Memory B cell (primary cell): ENCODE results near the gene PCSK9.
"Not testable (repeated sequence)": the region's sequence is repeated elsewhere in the genome, so short reads cannot be mapped to it uniquely, and the experiment has no call there.

Source experiments
- ATAC-seq: fragments of 150-1000 bp; cut with Tn5 transposase; 2 replicates; pipeline ENCODE4 v1.10.0; 2021; ENCODE audit warnings: low read depth, mild to moderate bottlenecking, moderate library complexity
- DNase-seq, 2 donors: peaks; one replicate each; pipeline ENCODE4 v3.0.0; 2022; ENCODE audit warnings: low spot score in 2 of 2
- H3K27ac Mint-ChIP-seq: one replicate; pipeline ENCODE4 v1.8.0; 2022; ENCODE audit warnings: mild to moderate bottlenecking, moderate library complexity, mixed read lengths
- H3K27me3 Mint-ChIP-seq: one replicate; pipeline ENCODE4 v1.8.0; 2022; ENCODE audit warnings: mixed read lengths
- H3K36me3 Mint-ChIP-seq: one replicate; pipeline ENCODE4 v1.8.0; 2022; ENCODE audit warnings: mild to moderate bottlenecking, mixed read lengths
- H3K4me1 Mint-ChIP-seq: one replicate; pipeline ENCODE4 v1.8.0; 2022; ENCODE audit warnings: mixed read lengths
- H3K4me3 Mint-ChIP-seq: one replicate; pipeline ENCODE4 v1.8.0; 2022; ENCODE audit warnings: mild to moderate bottlenecking, moderate library complexity, mixed read lengths
- H3K9me3 Mint-ChIP-seq: one replicate; pipeline ENCODE4 v1.8.0; 2022; ENCODE audit warnings: mixed read lengths

Gene PCSK9

GRCh38 chr1:55081188-55081904, 42.0 kb downstream of the PCSK9 start:
- Mint-ChIP-seq H3K36me3 (peaks cover 43% of the 10 kb centered on the region), H3K27ac (no peak overlapping the region), H3K9me3 (no peaks in the 10 kb centered on the region), H3K4me1 (no peaks in the 10 kb centered on the region), H3K4me3 (no peak overlapping the region), H3K27me3 (no peaks in the 10 kb centered on the region)
- DNase-seq (no peak), ATAC-seq (no peak)

GRCh38 chr1:55081905-55082296, 42.6 kb downstream of the PCSK9 start:
- peaks cover 41% of the 10 kb centered on the region for H3K36me3 Mint-ChIP-seq
- no peaks in the 10 kb centered on the region for H3K9me3 Mint-ChIP-seq

GRCh38 chr1:55084257-55084656, 44.9 kb downstream of the PCSK9 start:
- Mint-ChIP-seq H3K36me3 (peaks cover 42% of the 10 kb centered on the region), H3K27ac (no peak overlapping the region), H3K9me3 (no peaks in the 10 kb centered on the region), H3K27me3 (no peaks in the 10 kb centered on the region), H3K4me3 (no peak overlapping the region), H3K4me1 (peaks cover 5% of the 10 kb centered on the region)
- no peak for ATAC-seq
- DNase-seq: no peak

More at GRCh38 chr1:55081905-55082296, 42.6 kb downstream of the PCSK9 start:
- DNase-seq (no peak), ATAC-seq (no peak)
- H3K4me1 Mint-ChIP-seq: no peaks in the 10 kb centered on the region
- H3K4me3 Mint-ChIP-seq: no peak overlapping the region
- no peak overlapping the region for H3K27ac Mint-ChIP-seq
- no peaks in the 10 kb centered on the region for H3K27me3 Mint-ChIP-seq

GRCh38 chr1:55087439-55087838, 48.1 kb downstream of the PCSK9 start:
- peaks cover 49% of the 10 kb centered on the region for H3K36me3 Mint-ChIP-seq
- H3K27me3 Mint-ChIP-seq: no peaks in the 10 kb centered on the region
- H3K9me3 Mint-ChIP-seq: no peaks in the 10 kb centered on the region
- H3K27ac Mint-ChIP-seq: peak overlapping the region; percentile 71
- ATAC-seq: no peak
- H3K4me3 Mint-ChIP-seq: no peak overlapping the region
- no peak for DNase-seq
- H3K4me1 Mint-ChIP-seq: peaks cover 5% of the 10 kb centered on the region

- Mint-ChIP-seq H3K36me3 (peaks cover 43% of the 10 kb centered on the region), H3K27me3 (no peaks in the 10 kb centered on the region), H3K4me3 (no peak overlapping the region), H3K27ac (peak overlapping the region; percentile 71), H3K9me3 (no peaks in the 10 kb centered on the region), H3K4me1 (peaks cover 5% of the 10 kb centered on the region)
- DNase-seq (no peak), ATAC-seq (no peak)
Observed at GRCh38 chr1:55088413-55088812, 49.1 kb downstream of the PCSK9 start.

- H3K4me1 Mint-ChIP-seq: peaks cover 5% of the 10 kb centered on the region
- peak overlapping the region; percentile 68 for H3K27ac Mint-ChIP-seq
- H3K27me3 Mint-ChIP-seq: no peaks in the 10 kb centered on the region
- ATAC-seq (no peak), DNase-seq (no peak)
- H3K4me3 Mint-ChIP-seq: no peak overlapping the region
- H3K36me3 Mint-ChIP-seq: peaks cover 44% of the 10 kb centered on the region
- no peaks in the 10 kb centered on the region for H3K9me3 Mint-ChIP-seq
Observed at GRCh38 chr1:55089683-55090082, 50.3 kb downstream of the PCSK9 start.

- Mint-ChIP-seq H3K4me3 (no peak overlapping the region), H3K27ac (no peak overlapping the region), H3K4me1 (peaks cover 5% of the 10 kb centered on the region), H3K9me3 (no peaks in the 10 kb centered on the region), H3K36me3 (peaks cover 50% of the 10 kb centered on the region), H3K27me3 (no peaks in the 10 kb centered on the region)
- DNase-seq (no peak), ATAC-seq (no peak)
Observed at GRCh38 chr1:55092475-55092874, 53.1 kb downstream of the PCSK9 start.

- no peaks in the 10 kb centered on the region for H3K27me3 Mint-ChIP-seq
- no peaks in the 10 kb centered on the region for H3K4me1 Mint-ChIP-seq
- H3K9me3 Mint-ChIP-seq: no peaks in the 10 kb centered on the region
- DNase-seq: no peak
- no peak for ATAC-seq
- no peak overlapping the region for H3K27ac Mint-ChIP-seq
- no peak overlapping the region for H3K4me3 Mint-ChIP-seq
- H3K36me3 Mint-ChIP-seq: peaks cover 44% of the 10 kb centered on the region
Observed at GRCh38 chr1:55095095-55095494, 55.7 kb downstream of the PCSK9 start.

- no peak for ATAC-seq
- Mint-ChIP-seq H3K4me3 (no peak overlapping the region), H3K27me3 (no peaks in the 10 kb centered on the region), H3K9me3 (no peaks in the 10 kb centered on the region), H3K27ac (no peak overlapping the region), H3K36me3 (peaks cover 27% of the 10 kb centered on the region), H3K4me1 (no peaks in the 10 kb centered on the region)
- no peak for DNase-seq
Observed at GRCh38 chr1:55103891-55104290, 64.5 kb downstream of the PCSK9 start.

- Mint-ChIP-seq H3K4me3 (no peak overlapping the region), H3K27me3 (no peaks in the 10 kb centered on the region), H3K27ac (no peak overlapping the region), H3K9me3 (no peaks in the 10 kb centered on the region), H3K4me1 (no peaks in the 10 kb centered on the region), H3K36me3 (peaks cover 41% of the 10 kb centered on the region)
- ATAC-seq (no peak), DNase-seq (no peak)
Observed at GRCh38 chr1:55107101-55107500, 67.8 kb downstream of the PCSK9 start.

GRCh38 chr1:55109005-55109404, 69.7 kb downstream of the PCSK9 start:
- H3K4me1 Mint-ChIP-seq, H3K27me3 Mint-ChIP-seq, DNase-seq, H3K27ac Mint-ChIP-seq, H3K9me3 Mint-ChIP-seq, H3K4me3 Mint-ChIP-seq, ATAC-seq: not testable (repeated sequence)
- peaks cover 53% of the 10 kb centered on the region for H3K36me3 Mint-ChIP-seq
